ENCODE measurements around the gene IL17B. TPM values are rescaled to one million over a fixed set of nuclear protein-coding genes. Genes with fewer than 3 reads are reported as not detected.
"Not testable (repeated sequence)": the region's sequence is repeated elsewhere in the genome, so short reads cannot be mapped to it uniquely, and the experiment has no call there.

Gene IL17B
- polyA plus RNA-seq, 3 donors, result 1.3 to 2.1 (median 1.5) TPM

DNA sequence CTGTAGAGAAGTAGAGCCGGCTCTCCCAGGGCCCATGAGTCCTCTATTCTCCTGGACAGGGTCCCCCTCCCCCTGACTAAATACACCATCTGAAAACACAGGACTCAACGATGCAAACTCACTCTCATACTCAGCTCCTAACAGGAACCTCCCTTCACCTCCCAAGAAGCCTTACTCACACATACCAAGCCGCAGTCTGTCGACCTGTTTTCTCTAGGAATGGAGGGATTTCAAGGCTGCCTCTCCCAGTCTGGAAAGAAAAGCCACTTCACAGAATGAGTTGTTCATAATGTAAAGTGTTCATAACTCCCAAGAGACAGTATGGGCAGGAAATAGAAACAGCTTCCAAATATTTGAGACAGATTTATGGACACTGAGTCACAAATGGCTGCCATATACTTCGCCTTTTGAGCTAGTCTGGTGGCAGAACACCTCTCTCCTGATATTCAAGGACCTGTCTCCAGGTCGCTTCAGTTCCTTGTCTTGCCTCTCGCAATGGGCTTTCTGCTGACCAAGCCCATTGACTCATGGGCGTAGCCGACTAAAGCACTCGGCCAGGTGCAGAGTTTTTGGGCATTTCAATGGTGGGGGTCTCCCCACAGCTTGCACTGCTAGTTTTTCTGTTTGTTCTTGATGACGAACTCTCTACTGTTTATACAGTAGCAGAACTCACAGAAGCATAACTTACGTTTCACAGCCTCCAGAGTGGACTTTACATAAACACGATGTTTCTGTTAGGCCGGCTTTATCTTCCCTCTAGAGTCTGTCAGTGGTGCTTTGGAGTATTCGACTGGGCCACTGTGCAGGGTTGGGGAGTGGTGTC, 25.0 kb upstream of the IL17B start:
- DNase-seq, result no peak

DNA sequence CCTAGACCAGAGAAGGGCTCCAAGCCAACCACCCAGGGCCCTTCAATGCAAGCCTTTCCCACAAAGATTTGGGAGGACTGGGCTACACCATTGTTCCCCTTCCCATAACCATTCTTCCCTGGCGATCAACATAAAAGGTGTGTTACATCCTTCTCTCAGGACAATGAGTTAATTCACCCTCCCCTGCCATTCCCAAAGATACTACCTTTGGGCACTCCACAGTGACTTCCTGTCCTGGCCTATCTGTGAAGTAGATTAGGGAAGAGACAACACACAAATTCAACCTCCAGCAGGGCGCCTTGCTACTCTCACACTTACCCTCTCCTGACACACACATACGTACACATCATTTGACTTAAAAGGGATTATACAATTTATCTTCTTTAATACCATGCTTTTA, 23.2 kb upstream of the IL17B start:
- DNase-seq, result no peak

DNA sequence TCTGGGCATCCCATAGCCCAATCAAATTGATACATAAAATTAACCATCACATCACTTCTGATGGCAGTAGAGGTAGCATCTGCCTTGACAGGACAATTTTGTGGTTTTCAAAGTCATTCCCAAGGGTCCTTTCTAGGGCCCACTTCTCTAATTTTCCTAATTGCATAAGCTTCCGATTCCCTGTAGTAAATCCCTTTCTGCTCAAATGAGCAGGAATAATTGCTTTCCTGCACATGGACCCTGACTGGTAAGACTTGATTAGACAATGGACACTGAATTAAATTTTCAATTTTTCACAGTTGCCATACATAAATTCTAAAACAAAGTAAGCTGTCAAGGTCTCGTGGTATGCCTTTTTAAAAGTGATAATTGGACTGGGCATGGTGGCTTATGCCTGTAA, 22.0 kb upstream of the IL17B start:
- no peak for DNase-seq

DNA sequence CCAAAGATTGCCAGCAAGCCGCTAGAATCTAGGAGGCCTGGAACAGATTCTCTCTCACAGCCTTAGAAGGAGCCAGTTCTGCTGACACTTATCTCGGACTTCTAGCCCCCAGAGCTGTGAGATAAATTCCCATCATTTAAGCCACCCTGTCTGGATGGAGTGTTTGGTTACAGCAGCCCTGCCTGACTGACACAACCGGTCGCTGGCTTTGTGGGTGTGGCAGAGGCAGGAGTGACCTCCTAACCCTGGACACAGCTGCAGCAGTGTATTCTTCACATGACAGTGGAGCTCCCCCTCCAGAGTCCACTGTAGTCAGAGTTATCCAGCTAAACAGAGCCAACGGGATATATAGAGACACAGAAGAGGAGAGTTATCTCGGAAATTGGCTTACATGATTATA, 21.2 kb upstream of the IL17B start:
- no peak for DNase-seq

DNA sequence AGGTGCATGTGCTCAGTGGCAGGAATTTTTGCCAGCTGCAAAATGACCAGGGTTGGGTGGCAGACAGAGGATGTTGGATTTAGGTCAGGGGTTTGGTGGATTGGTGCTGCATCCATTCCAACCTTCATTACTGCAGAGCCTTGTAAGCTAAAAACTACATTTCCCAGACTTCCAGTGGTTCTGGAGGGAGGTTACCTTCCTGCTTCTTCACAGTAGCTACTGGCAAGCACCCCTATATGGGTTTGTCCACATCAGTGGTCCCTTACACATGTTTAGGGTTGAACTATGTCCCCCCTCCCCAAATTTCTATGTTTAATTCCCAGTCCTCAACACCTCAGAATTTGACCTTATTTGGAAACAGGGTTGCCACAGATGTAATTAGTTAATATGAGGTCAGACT, 20.7 kb upstream of the IL17B start:
- no peak for DNase-seq

DNA sequence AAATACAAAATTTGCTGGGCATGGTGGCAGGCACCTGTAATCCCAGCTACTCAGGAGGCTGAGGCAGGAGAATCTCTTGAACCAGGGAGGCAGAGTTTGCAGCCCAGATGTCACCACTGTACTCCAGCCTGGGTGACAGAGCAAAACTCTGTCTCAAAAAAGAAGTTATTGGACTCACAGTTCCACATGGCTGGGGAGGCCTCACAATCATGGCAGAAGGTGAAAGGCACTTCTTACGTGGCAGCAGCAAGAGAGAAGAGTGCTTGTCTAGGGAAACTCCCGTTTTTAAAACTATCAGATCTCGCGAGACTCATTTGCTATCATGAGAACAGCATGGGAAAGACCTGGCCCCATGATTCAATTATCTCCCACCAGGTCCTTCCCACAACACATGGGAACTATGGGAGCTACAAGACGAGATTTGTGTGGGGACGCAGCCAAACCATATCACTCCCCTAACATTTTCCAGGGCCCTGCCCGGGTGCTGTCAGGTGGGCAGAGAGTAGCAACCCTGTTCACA, 19.7 kb upstream of the IL17B start:
- not testable (repeated sequence) for DNase-seq

DNA sequence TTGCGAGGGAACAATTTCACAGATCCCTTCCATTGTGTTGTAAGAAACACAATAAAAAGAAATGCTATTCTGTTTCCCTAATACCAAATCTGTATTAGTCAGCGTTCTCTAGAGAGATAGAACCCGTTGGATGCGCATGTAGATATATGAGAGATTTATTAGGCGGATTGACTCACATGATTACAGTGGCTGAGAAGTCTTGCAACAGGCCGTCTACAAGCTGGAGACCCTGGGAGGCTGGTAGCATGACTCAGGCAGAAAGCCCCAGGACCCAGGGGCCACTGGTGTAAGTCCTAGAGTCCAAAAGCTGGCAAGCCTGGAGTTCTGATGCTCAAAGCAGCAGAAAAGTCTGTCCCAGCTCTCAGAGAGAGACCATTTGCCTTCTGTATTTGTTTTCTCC, 18.4 kb upstream of the IL17B start:
- no peak for DNase-seq

DNA sequence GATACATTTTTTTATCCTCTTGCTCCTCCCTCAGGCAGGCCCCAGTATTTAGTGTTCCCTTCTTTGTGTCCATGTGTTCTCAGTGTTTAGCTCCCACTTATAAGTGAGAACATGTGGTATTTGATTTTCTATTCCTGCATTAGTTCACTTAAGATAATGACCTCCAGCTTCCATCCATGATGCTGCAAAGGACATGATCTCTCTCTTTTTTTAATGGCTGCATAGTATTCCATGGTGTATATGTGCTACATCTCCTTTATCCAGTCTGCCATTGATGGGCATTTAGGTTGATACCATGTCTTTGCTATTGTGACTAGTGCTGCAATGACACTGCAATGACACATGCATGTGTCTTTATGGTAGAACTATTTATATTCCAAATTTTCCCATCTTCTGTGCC, 15.9 kb upstream of the IL17B start:
- not testable (repeated sequence) for DNase-seq

DNA sequence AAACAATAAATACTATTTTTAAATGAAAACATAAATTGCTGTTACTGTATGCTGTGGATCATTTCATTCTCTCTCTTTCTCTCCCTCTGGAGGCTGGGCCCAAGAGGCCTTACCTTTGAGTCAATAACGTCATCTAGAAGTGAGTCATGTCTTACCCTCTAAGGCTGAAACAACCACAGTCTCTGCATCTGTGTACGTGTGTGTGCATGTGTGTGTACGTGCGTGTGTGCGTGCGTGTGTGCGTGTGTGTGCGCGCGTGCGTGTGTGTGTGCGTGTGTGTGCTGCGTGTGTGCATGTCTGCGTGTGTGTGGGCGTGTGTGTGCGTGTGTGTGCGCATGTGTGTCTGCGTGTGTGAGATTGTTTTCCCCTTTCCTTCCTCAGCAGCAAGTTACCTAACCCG, 13.6 kb upstream of the IL17B start:
- no peak for DNase-seq

DNA sequence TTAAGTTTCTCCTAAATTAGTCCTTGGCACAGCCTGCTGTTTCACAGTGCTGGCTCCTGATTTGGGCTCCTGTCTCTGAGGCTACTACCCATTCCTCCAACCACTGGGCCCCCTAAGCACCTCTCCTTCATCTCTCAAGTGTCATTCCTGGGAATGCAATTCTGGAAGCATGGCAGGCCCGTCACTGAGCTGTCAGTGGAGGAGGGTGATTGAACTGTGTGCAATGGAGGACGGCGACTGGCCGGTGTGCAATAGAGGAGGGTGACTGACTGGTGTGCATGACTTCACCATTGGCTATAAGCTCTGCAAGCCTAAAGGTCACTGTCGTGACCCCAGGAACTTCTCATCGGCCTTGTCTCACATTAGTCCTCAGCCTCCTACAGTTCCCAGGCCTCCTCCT, 12.4 kb upstream of the IL17B start:
- no peak for DNase-seq

DNA sequence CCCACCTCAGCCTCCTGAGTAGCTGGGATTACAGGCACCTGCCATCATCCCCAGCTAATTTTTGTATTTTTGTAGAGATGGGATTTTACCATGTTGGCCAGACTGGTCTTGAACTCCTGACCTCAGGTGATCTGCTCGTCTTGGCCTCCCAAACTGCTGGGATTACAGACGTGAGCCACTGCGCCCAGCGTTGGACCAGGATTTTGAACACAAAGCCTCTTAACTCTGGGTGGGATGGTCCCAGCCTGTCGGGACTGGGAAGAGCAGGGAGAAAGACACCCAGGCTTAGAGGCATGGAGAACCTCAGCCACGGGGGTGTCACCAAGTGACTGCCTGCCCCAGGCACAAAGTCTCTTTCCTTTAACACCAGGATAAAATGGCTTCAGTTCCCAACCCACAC, 12.0 kb upstream of the IL17B start:
- not testable (repeated sequence) for DNase-seq

DNA sequence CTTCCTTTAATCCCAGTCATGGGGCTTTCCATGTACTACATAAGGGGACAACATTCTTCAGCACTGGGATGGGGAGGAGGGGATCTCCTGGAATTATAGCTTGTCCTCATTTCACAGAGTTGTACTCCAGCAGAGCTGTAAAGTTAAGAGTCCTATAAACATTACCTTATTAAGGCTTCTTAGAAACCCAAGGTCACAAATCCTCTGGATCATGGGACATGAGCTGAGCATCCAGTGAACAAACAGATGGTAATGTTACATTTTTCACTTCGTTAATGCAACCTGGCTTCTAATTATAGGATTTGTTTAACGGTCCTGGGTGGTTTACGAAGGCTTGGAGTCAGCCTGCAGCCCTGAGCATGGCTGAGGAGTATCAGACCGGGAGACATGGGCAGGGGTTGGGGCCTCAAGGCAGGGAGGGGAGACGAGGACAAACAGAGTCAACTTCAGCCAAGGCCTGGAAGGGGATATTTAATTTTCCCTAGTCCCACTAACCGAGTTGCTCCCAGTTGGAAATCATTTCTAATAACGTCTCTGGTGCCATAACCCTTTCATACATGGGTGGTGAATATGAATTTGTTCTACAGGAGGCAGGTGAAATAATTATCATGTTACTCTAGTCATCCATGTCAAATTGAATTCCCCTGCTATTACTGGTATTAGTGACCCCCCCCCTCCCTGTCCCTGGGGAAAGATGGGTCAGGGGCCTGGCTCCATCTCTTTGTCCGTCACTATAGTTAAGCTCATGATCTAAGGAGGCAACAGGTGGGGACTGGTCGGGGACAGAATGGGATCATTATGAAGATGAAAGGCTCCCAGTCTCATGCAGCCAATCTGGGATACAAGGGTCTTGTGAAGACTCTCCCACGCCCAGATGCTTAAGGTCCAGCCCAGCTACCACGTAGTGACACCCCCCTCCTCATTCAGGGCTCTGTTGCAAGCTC, 10.7 kb upstream of the IL17B start:
- DNase-seq, result no peak

DNA sequence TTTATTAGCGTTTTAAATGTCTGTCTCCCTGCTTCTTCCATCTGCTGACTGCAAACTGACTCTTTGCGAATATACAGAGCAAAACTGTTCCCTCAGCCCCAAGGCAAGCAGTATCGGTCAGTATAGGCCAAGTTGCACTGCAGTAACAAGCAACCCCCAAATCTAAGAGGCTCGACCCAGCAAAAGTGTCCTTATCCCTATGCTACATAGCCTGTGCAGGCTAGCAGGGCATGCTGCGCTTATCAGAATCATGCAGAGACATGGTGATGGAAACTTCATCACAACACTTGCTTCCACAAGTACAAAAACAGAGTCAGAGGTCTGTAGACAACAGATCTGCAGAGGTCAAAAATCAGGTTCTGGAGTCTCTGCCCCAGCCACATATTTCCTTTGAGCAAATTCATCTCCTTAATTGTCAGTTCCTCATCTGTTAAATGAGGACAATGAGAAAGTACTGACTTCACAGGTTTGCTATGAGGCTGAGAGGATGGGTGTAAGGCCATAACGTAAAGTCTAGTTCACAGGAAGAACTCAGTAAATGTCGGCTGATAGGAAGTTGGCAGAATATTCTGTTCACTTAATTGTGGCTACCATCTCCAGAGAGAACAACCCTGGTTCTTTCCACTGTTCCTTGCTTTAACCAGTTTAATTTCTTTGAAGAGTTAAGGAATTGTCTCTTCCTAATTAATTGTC, 9.6 kb upstream of the IL17B start:
- no peak for DNase-seq

DNA sequence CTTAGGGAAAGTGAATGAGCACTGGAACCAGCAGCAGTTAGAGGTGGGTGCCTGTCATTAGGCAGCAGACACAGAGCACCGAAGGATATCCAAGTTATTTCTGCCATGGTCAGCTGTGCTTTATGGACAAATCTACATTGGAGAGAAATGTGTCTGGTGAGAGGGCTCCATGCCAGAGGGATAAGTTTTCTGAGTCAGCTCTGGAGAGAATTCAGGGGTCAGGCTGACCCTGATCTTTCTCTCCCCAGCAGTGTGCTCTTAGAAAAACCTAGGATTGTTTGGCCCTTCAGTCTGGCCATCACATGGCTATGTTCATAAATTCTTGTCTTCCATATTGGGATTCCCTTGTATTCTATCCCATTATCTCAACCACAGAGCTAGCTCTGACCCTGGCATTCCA, 8.9 kb upstream of the IL17B start:
- no peak for DNase-seq

DNA sequence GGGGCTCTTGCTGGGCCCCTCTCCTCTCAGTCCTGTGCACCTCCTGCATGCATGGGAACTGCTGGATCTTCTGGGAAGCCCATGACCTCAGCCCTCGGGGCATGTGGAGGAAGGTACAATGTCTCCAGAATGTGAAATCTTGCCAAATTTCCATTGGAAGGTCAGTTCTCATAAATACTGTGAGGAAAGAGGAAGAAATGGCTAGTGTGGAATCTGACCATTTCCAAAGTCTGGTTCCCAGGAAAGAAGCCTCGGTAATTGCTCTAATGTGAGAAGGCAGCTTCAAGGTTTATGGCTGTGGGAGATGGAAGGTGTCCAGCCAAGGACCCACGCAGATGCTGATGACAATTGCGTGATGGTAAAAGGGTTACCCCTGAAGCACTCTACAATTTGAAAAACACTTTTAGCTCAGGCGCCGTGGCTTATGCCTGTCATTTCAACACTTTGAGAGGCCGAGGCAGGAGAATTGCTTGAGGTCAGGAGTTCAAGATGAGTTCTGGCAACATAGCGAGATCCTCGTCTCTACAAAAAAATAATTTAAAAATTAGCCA, 8.1 kb upstream of the IL17B start:
- DNase-seq, result no peak

DNA sequence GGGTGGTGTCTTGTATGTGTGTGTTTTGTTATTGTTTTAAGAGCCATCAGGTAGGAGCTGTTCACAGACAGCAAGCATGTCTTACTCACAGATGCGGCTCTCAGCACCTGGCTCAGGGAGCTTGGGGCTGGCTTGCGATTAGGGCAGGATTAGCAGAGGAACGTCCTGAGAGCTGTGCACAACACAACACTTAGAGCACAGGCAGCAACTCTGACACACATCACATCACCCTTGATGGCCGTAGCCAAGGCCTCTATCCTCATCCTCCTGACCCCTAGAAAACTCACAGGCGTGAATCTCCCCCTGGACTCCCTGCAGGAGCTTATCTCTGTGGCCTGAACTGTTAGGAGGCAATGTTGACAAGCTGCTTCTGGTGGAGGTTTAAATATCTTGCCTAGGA, 7.1 kb upstream of the IL17B start:
- no peak for DNase-seq

DNA sequence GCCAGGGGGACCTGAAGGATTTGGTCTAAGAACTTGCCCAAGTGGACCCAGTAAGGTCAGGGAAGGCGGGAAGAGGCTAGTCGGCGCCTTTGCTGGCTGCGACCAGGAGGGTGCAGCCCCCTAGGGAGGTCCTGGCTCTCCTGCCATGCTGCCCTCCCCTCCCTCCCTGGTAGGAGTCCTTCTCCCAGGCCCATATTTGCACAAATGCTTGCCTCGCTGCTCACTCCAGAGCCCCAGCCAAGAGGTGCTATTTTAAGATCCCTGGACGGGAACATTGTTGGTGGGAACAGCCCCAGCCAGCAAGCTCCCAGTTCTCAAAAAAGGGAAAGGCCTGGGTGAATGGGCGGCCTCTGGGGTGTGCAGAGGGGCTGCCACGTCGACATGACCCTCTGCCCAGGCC, 4.3 kb upstream of the IL17B start:
- DNase-seq, result no peak

DNA sequence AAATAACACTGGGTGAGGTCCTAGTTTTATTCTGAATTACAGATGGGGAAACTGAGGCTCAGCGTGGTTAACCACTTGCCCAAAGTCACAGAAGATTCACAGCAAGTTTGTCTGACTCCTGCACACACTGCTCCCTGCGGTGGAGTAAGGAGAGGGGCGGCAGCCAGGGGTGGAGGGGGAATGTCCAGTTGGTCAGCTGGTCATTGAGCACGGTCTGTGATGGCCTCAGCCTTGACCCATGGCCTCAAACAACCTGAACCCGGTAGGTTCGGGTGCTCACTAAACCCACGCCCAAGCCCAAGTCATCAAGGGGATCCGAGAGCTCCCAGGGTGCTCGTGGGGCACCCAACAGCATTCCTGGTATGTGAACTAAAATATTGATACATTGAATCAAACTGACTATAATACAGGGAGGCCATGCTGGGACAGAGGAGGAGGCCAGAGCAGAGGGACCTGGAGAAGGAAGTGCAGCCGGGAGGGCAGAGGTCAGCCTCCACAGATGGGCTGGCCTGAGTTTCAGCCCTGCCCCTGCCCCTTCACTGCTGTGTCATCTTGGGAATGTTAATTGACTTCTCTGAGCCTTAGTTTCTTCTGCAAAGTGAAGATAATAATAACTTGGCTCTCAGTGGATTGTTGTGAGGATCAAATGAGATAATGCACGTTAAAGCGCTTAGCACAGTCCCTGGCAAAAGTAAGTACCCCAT, 3.6 kb upstream of the IL17B start:
- no peak for DNase-seq

DNA sequence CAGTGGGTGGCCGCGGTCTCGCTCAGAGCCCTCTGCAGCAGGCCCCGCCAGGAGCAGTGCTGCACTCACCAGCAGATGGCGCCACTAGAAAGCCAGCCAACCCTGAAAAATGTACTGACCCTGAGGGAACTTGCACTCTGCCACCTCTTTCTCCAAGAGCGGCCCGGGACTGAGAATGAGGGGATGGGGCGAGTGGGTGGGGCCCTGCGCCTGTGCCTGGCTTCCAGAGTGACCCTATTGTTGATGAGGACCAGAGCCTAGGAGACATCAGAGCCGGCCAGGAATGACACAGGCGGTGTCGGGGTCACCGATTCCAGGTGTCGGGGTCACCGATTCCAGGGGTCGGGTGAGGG, 2.9 kb upstream of the IL17B start:
- peak; percentile 72 for DNase-seq

DNA sequence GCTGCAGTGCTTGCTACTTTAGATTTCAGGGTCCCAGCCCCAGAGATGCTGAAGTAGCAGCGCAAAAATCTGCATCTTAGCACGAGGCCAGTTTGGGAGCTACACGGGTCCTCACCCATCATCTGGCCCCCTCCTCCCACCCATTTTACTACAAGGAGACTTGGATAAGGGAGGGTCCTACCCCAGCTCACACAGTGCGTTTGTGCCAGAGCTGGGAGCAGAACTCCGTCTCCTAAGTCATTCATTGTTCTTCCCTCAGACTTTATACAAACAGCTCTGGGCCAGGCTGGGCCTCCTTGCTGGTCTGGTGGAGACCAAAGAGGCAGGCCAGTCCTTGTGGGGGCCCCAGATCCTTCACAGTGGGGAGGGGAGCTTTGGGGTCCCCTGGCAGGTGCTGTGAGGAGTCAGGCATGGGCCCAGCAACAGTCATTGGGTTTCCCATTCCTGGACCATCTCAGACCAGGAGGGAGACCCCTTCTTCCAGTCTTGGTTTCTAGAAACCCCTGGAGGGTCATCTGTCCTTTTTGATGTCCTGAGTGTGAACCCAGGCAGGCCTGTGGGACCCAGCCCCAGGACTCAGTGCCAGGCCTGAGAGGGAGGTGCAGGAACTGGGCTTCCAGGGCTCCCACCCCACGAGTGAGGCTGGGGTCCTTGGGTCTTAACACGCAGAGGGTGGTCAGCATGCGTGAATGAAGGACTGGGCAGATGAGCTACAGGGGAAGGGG, 2.3 kb upstream of the IL17B start:
- DNase-seq, result no peak

All from renal pelvis (tissue), 4 donors.